Transverse colon (tissue), 4 donors: ENCODE data around the gene ANO3. TPM values are rescaled to one million over a fixed set of nuclear protein-coding genes. Genes with fewer than 3 reads are reported as not detected.

ENCODE experiments used
- DNase-seq: peaks from one replicate; pipeline ENCODE4 v3.0.0-alpha.2; 2019
- H3K27ac ChIP-seq, 4 donors: fragments of 200-600 bp; sonication (generic); 2 replicates each; pipeline ENCODE4 v1.5.1; 2016 to 2018; ENCODE audit warnings: inconsistent platforms in 4 of 4
- H3K27me3 ChIP-seq: fragments of 200-600 bp; sonication (generic); 2 replicates; pipeline ENCODE4 v1.5.1; 2017; ENCODE audit warnings: inconsistent platforms
- H3K36me3 ChIP-seq, 4 donors: fragments of 200-600 bp; sonication (generic); 2 replicates each; pipeline ENCODE4 v1.5.1; 2017 to 2019; ENCODE audit warnings: inconsistent platforms in 4 of 4
- H3K4me1 ChIP-seq, 4 donors: fragments of 200-600 bp; sonication (generic); 2 replicates each; pipeline ENCODE4 v1.5.1; 2017 to 2020; ENCODE audit warnings: inconsistent platforms in 4 of 4
- H3K4me3 ChIP-seq, 4 donors: fragments of 200-600 bp; sonication (generic); 1 replicate in 1 of 4; 2 replicates in 3 of 4; pipeline versions ENCODE4 v1.5.1 to v1.6.1; 2017 to 2019; ENCODE audit warnings: inconsistent platforms in 4 of 4
- H3K9me3 ChIP-seq, 2 donors: fragments of 200-600 bp; sonication (generic); 2 replicates each; pipeline ENCODE4 v1.5.1; 2017 to 2019; ENCODE audit warnings: inconsistent platforms in 2 of 2
- CTCF ChIP-seq, 5 experiments: fragments of 200-600 bp in 3 of 5; fragments of 450-650 bp in 2 of 5; sonication (generic) in 3 of 5; IDR thresholded peaks; 1 replicate in 2 of 5; 2 replicates in 3 of 5; pipeline ENCODE4 v1.5.1; 2016 to 2017; ENCODE audit warnings: antibody characterized with exemption in 5 of 5, inconsistent platforms in 3 of 5, mild to moderate bottlenecking in 2 of 5, moderate library complexity in 1 of 5
- EP300 ChIP-seq: sonication (generic); formaldehyde crosslinking; IDR thresholded peaks from one replicate; pipeline ENCODE4 v1.6.1; 2017; ENCODE audit warnings: antibody characterized with exemption, low read depth
- POLR2A ChIP-seq: fragments of 450-650 bp; IDR thresholded peaks from one replicate; pipeline ENCODE4 v1.6.1; 2016; ENCODE audit warnings: antibody characterized with exemption, mild to moderate bottlenecking, moderate library complexity
- POLR2AphosphoS5 ChIP-seq, 3 donors: sonication (generic); formaldehyde crosslinking; IDR thresholded peaks; one replicate each; pipeline ENCODE4 v1.6.1; 2016; ENCODE audit warnings: antibody characterized with exemption in 3 of 3
- WGBS, 2 donors: methylation state at CpG; one replicate each; pipeline ENCODE4 v1.1.5; 2018; ENCODE audit warnings: low coverage in 1 of 2; 5-methylcytosine and 5-hydroxymethylcytosine counted together
- in situ Hi-C, 4 donors: fragments of 200-750 bp; cut with MboI; loops; one replicate each; pipeline versions ENCODE4 v1.15.0 to v1.15.1; 2017; ENCODE audit warnings: low sequenced_read_pairs in 3 of 4, low pct_ligation_motif_present in 1 of 4, low pct_unique_long_range_greater_than_20kb in 1 of 4
- intact Hi-C: fragments of 100-400 bp; cut with DNase I; formaldehyde crosslinking; loops from one replicate; pipeline ENCODE4 v1.15.1; 2023; ENCODE audit warnings: low total_unique reads
- total RNA-seq, 4 donors: library from RNA; depleted of rRNA; stranded (reverse); fragments of >200 nt; gene quantifications; one replicate each; pipeline ENCODE4 v1.1.0, GENCODE V29; 2016

The ANO3 gene
- total RNA-seq, 4 donors from 2014 or later = 0.16 to 0.55 TPM; not detected in 2

GRCh38 chr11:26483108-26483507 is 151.2 kb downstream of the ANO3 start:
- Histone ChIP-seq H3K27me3 (no peaks in the 10 kb centered on the region), H3K27ac (no peak overlapping the region), H3K4me3 (no peak overlapping the region), H3K9me3 (no peaks in the 10 kb centered on the region), H3K36me3 (no peaks in the 10 kb centered on the region), H3K4me1 (no peaks in the 10 kb centered on the region)
- no peak for DNase-seq
- WGBS, 2 donors = 38 to 56% methylated on average over 2 of the region's 2 CpGs
- no peak for TF ChIP-seq EP300
- no peak for TF ChIP-seq POLR2A
- no peak for TF ChIP-seq POLR2AphosphoS5 (IDR thresholded peaks at IDR 0.05)
- TF ChIP-seq CTCF (IDR thresholded peaks at IDR 0.05) = no peak
- in situ Hi-C loops = no loop called here
- intact Hi-C loops = no loop called here

DNA sequence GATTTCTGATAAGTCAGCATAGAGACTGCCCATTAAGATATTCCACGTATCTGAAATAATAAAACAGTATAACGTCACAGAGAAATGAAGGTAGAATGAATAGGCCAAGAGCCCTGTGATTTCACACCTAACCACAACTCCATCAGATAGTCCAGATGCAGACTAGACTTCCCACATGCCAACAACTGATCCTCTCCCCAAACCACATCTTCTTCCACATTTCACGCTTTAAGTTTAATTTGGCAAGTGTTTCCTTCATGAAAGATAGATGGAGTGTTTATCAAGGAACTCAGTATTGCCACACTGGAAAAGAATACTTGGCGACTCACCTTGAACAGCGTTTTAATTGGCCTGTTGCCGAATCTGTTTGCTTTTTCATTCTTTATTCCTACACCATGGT is 158.6 kb downstream of the ANO3 start:
- in situ Hi-C loops = no loop called here
- intact Hi-C loops = no loop called here
- no peak overlapping the region for H3K27ac ChIP-seq

GRCh38 chr11:26493616-26494015 is 161.7 kb downstream of the ANO3 start:
- intact Hi-C loops (no loop called here), in situ Hi-C loops (no loop called here)
- H3K9me3 ChIP-seq = no peaks in the 10 kb centered on the region
- no peaks in the 10 kb centered on the region for H3K27me3 ChIP-seq
- no peak overlapping the region for H3K4me3 ChIP-seq
- no peak for TF ChIP-seq POLR2A
- TF ChIP-seq CTCF (IDR thresholded peaks at IDR 0.05) = no peak
- no peak for TF ChIP-seq POLR2AphosphoS5 (IDR thresholded peaks at IDR 0.05)
- TF ChIP-seq EP300 = no peak
- DNase-seq = no peak
- H3K36me3 ChIP-seq = no peaks in the 10 kb centered on the region
- H3K27ac ChIP-seq = no peak overlapping the region
- 14 to 21% methylated on average over 1 of the region's 1 CpG for WGBS, 2 donors
- no peaks in the 10 kb centered on the region for H3K4me1 ChIP-seq

More for the DNA sequence above, 158.6 kb downstream of the ANO3 start:
- TF ChIP-seq POLR2AphosphoS5 (IDR thresholded peaks at IDR 0.05) (no peak), EP300 (no peak), POLR2A (no peak), CTCF (IDR thresholded peaks at IDR 0.05) (no peak)
- Histone ChIP-seq H3K4me3 (no peak overlapping the region), H3K9me3 (no peaks in the 10 kb centered on the region), H3K36me3 (no peaks in the 10 kb centered on the region), H3K27me3 (no peaks in the 10 kb centered on the region), H3K4me1 (no peaks in the 10 kb centered on the region)
- 77 to 82% methylated on average over 6 of the region's 6 CpGs for WGBS, 2 donors
- DNase-seq = no peak

DNA sequence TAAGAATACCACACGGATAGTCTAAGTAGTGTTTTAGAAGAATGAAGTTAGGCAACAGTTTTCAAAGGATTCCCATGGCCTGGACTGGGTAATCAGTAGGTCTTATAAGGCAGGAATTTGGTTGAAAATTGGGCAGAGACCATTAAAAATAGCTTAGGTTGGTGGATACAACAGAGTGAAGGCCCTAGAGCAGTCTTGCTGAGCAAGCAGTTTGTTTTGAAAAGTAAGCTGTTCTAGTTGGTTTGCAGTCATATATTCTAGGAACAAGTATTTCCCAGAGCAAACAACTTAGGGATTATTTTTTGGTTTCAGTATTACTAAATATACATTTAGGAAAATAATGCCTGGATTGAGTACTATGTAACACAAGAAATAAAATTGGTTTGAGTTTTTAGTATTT is 175.3 kb downstream of the ANO3 start:
- H3K27ac ChIP-seq = no peak overlapping the region
- 44 to 50% methylated on average over 1 of the region's 1 CpG for WGBS, 2 donors
- H3K27me3 ChIP-seq = no peaks in the 10 kb centered on the region
- in situ Hi-C loops (no loop called here), intact Hi-C loops (no loop called here)
- no peaks in the 10 kb centered on the region for H3K4me1 ChIP-seq
- TF ChIP-seq CTCF (IDR thresholded peaks at IDR 0.05) (no peak), EP300 (no peak)
- no peaks in the 10 kb centered on the region for H3K36me3 ChIP-seq
- H3K9me3 ChIP-seq = no peaks in the 10 kb centered on the region
- DNase-seq = no peak
- no peak overlapping the region for H3K4me3 ChIP-seq
